ENCODE results near the gene KIF19. TPM values are rescaled to one million over a fixed set of nuclear protein-coding genes. Genes with fewer than 3 reads are reported as not detected.

KIF19 gene
- total RNA-seq, 6 donors from 2014 or later = 0.46 to 13.7 (median 3.8) TPM

GRCh38 chr17:74318391-74318790 is 7.6 kb upstream of the KIF19 start:
- H3K4me1 ChIP-seq = no peaks in the 10 kb centered on the region
- H3K27ac ChIP-seq = no peak overlapping the region
- no peaks in the 10 kb centered on the region for H3K27me3 ChIP-seq
- DNase-seq = no peak
- H3K9me3 ChIP-seq = no peaks in the 10 kb centered on the region
- ATAC-seq (ENCODE audit: low FRiP score in 2 of 2) = no peak
- H3K36me3 ChIP-seq = no peaks in the 10 kb centered on the region
- WGBS, 2 donors = 89 to 93% methylated on average over 10 of the region's 10 CpGs
- no peak for TF ChIP-seq POLR2AphosphoS5 (IDR thresholded peaks at IDR 0.05)
- no peak for TF ChIP-seq CTCF (IDR thresholded peaks at IDR 0.05)
- no peak for TF ChIP-seq POLR2A (IDR thresholded peaks at IDR 0.05)
- no peak for TF ChIP-seq EP300 (IDR thresholded peaks at IDR 0.05)
- H3K4me3 ChIP-seq = no peak overlapping the region

- no peak for TF ChIP-seq CTCF (IDR thresholded peaks at IDR 0.05)
- TF ChIP-seq POLR2A (IDR thresholded peaks at IDR 0.05) = no peak
- TF ChIP-seq POLR2AphosphoS5 (IDR thresholded peaks at IDR 0.05) = no peak
- no peak for TF ChIP-seq EP300 (IDR thresholded peaks at IDR 0.05)
- 84 to 94% methylated on average over 6 of the region's 6 CpGs for WGBS, 2 donors
These were observed 1.5 kb upstream of the KIF19 start for GRCh38 chr17:74324521-74324920.

GRCh38 chr17:74325376-74325742 is 667 bp upstream of the KIF19 start:
- TF ChIP-seq EP300 (IDR thresholded peaks at IDR 0.05) (no peak), POLR2AphosphoS5 (IDR thresholded peaks at IDR 0.05) (no peak), POLR2A (IDR thresholded peaks at IDR 0.05) (no peak), CTCF (IDR thresholded peaks at IDR 0.05) (no peak)
- no peak for DNase-seq
- Histone ChIP-seq H3K4me1 (peaks cover 15 to 21% (median 15%) of the 10 kb centered on the region in 4 donors), H3K27ac (peak overlapping the region in 3 of 4 donors; percentile 1 to 12 (median 12)), H3K4me3 (peak overlapping the region in 3 of 4 donors; percentile 33 to 49 (median 46)), H3K9me3 (no peaks in the 10 kb centered on the region), H3K27me3 (peaks cover 0 to 10% (median 4%) of the 10 kb centered on the region in 4 donors), H3K36me3 (no peaks in the 10 kb centered on the region)
- 31 to 60% methylated on average over 2 to 11 of the region's 11 CpGs for WGBS, 2 donors
- no peak for ATAC-seq (ENCODE audit: low FRiP score in 2 of 2)

More at GRCh38 chr17:74324521-74324920, 1.5 kb upstream of the KIF19 start:
- Histone ChIP-seq H3K27me3 (peaks cover 0 to 10% (median 4%) of the 10 kb centered on the region in 4 donors), H3K36me3 (no peaks in the 10 kb centered on the region), H3K4me3 (no peak overlapping the region), H3K4me1 (peaks cover 15 to 21% (median 15%) of the 10 kb centered on the region in 4 donors), H3K27ac (no peak overlapping the region), H3K9me3 (no peaks in the 10 kb centered on the region)
- DNase-seq = no peak
- ATAC-seq (ENCODE audit: low FRiP score in 2 of 2) = no peak

GRCh38 chr17:74326506-74326905 is 480 bp downstream of the KIF19 start:
- DNase-seq = no peak
- H3K9me3 ChIP-seq = no peaks in the 10 kb centered on the region
- peaks cover 15 to 21% (median 15%) of the 10 kb centered on the region in 4 donors for H3K4me1 ChIP-seq
- no peak for ATAC-seq (ENCODE audit: low FRiP score in 2 of 2)
- H3K27me3 ChIP-seq = peaks cover 0 to 10% (median 4%) of the 10 kb centered on the region in 4 donors
- TF ChIP-seq POLR2AphosphoS5 (IDR thresholded peaks at IDR 0.05) (no peak), CTCF (IDR thresholded peaks at IDR 0.05) (no peak), EP300 (IDR thresholded peaks at IDR 0.05) (no peak), POLR2A (IDR thresholded peaks at IDR 0.05) (no peak)
- no peak overlapping the region for H3K27ac ChIP-seq
- WGBS, 2 donors = 19 to 32% methylated on average over 6 to 9 of the region's 10 CpGs
- no peaks in the 10 kb centered on the region for H3K36me3 ChIP-seq
- H3K4me3 ChIP-seq = peak overlapping the region in 3 of 4 donors; percentile 33 to 49 (median 46)

- DNase-seq = no peak
- Histone ChIP-seq H3K4me3 (no peak overlapping the region), H3K9me3 (no peaks in the 10 kb centered on the region), H3K4me1 (peaks cover 15 to 21% (median 15%) of the 10 kb centered on the region in 4 donors), H3K27me3 (peaks cover 0 to 10% (median 4%) of the 10 kb centered on the region in 4 donors), H3K27ac (no peak overlapping the region), H3K36me3 (no peaks in the 10 kb centered on the region)
- no peak for TF ChIP-seq CTCF (IDR thresholded peaks at IDR 0.05)
- no peak for TF ChIP-seq POLR2A (IDR thresholded peaks at IDR 0.05)
- TF ChIP-seq POLR2AphosphoS5 (IDR thresholded peaks at IDR 0.05) = no peak
- no peak for TF ChIP-seq EP300 (IDR thresholded peaks at IDR 0.05)
- no peak for ATAC-seq (ENCODE audit: low FRiP score in 2 of 2)
- 89 to 94% methylated on average over 3 of the region's 3 CpGs for WGBS, 2 donors
These were observed 2.5 kb downstream of the KIF19 start for GRCh38 chr17:74328487-74328886.
